GM18505 (cell line): Measurements from ENCODE around the gene CDK5.
"Not testable (repeated sequence)": the region's sequence is repeated elsewhere in the genome, so short reads cannot be mapped to it uniquely, and the experiment has no call there.

Source experiments
- ATAC-seq: cut with Tn5 transposase; IDR thresholded peaks from one replicate; pipeline ENCODE4 v1.9.1; 2021; ENCODE audit not compliant: unreplicated experiment
- POLR2A ChIP-seq: IDR thresholded peaks from 4 replicates; pipeline ENCODE4 v1.6.1; 2011; ENCODE audit warnings: borderline replicate concordance; ENCODE audit not compliant: insufficient read depth, insufficient read length; ENCODE audit errors: extremely low read depth

Gene CDK5

DNA sequence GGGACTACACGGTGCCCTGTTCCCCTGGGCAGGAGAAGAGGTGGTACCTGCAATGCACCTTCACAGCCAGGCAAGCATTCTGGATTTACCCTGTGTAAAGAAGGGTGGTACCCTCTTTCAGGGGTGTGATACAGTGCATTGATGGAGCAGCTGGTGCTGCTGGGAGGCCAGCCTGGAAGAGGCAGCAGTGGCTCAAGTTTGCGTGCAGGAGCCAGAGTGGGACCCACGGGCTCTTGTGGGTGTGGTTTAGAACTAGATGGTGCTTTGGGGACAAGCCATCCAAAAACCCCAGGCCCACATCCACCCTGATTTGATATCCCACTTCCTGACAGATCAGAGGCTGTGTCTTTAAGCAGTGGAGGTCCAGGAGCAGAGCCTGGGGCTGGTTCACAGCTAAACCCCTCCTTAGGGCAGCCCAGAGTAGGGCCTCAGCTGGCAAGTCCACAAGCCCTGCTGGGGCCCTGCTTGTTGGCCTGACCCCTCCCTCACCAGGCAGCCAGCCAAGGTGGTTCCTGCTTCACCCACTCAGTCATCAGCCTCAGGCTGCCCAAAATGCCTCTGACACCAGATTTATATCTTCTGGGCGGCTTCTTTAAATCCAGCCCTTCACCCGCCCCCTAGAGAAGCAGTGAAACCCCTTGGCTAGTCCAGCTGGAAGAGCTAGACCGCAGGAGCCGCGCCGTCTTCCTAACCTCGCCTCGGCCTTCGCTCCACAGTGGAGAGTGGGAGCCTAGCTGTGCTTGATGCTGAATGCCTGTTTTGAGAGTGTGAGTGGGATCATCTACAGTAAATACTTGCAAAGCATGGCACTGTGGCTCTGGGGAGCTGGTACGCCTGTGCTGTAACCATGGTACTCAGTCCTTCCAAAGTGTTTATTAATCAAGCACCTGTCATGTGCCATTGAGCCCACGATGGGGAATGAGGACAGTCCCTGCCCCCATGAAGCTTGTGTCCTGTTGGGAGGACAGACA is 10.8 kb downstream of the CDK5 start:
- no peak for TF ChIP-seq POLR2A
- no peak for ATAC-seq

DNA sequence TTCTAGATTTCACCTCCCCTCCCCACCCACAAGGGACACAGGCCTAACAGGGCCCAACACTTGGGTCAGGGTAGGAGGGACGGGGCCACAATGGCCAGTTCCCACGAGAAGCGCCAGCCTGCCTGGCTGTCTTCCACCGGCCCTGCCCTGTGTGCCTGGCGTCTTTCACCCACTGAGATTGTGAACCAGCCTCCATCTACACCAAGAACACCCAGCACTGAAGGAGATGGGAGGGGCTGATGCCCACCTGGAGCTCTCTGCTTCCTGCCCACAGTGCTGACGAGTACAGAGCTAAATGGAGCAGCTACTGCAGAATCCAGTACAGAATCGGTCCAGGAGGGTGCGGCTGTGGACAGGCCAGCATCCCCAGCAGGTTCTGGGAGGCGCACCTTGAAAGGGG is 11.7 kb downstream of the CDK5 start:
- TF ChIP-seq POLR2A: no peak
- ATAC-seq: no peak

DNA sequence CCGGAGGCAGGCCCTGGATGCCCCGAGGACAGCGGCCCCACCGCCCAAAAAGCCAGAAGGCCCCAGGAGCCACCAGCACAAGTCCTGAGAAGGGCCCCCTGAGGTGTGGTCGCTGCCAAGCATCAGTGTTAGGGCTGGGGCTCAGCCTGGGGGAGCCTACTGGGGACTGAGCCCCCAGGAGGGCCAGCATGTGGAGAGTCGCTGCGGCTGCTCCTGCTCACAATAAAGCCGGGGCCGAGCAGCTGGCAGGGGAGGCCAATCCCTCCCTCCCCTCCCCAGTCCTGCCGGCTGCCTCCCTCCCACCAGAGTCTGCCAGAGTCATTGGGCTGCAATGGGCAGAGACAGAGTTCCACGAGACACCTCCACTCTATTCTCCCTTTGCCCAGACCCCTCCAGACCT is 12.4 kb downstream of the CDK5 start:
- TF ChIP-seq POLR2A: no peak
- no peak for ATAC-seq

DNA sequence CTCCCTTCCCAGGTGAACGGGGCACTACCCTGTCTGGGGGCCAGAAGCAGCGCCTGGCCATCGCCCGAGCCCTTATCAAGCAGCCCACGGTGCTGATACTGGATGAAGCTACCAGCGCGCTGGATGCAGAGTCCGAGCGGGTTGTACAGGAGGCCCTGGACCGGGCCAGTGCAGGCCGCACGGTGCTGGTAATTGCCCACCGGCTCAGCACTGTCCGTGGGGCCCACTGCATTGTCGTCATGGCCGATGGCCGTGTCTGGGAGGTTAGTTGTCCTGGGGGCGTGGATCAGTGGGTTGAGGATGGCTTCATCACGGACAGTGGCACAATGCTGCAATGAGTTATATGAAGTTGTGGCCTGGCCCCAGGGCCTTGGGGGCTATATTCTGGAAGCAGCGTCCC is 13.7 kb downstream of the CDK5 start:
- TF ChIP-seq POLR2A: no peak
- ATAC-seq: no peak

DNA sequence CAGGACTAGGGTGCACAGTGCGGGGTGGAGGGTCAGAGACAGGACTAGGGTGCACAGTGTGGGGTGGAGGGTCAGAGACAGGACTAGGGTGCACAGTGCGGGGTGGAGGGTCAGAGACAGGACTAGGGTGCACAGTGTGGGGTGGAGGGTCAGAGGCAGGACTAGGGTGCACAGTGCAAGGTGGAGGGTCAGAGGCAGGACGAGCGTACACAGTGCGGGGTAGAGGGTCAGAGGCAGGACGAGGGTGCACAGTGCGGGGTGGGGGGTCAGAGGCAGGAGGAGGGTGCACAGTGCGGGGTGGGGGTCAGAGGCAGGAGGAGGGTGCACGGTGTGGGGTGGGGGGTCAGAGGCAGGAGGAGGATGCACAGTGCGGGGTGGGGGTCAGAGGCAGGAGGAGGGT is 14.2 kb downstream of the CDK5 start:
- ATAC-seq: not testable (repeated sequence)

DNA sequence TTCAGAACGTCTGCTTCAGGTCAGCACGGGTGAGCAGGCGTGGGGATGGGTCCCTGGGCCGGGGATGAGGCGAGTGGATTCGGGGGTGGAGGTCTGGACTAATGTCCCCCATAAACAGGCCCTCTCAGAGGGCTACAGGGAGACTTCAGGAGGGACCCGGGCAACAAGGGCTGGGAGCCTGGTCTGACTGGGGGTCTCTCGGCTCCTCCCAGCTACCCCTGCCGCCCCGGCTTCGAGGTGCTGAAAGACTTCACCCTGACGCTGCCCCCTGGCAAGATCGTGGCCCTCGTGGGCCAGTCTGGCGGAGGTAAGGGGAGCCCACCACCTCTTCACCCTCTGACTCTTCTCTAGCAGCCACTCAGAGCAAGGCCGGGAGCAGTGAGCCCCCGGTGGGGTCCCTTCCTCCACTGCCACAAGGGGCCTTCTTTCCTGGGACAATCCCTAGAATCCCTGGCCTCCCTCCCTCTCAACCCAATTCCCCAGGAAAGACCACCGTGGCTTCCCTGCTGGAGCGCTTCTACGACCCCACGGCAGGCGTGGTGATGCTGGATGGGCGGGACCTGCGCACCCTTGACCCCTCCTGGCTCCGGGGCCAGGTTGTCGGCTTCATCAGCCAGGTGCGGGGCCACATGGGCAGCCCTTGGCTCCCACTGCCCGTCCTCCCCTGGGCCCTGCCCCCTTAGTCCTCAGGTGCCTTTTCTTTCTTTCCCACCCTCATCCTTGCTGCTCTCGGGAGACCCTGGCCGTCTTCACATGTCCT is 16.9 kb downstream of the CDK5 start:
- ATAC-seq: no peak
- no peak for TF ChIP-seq POLR2A

DNA sequence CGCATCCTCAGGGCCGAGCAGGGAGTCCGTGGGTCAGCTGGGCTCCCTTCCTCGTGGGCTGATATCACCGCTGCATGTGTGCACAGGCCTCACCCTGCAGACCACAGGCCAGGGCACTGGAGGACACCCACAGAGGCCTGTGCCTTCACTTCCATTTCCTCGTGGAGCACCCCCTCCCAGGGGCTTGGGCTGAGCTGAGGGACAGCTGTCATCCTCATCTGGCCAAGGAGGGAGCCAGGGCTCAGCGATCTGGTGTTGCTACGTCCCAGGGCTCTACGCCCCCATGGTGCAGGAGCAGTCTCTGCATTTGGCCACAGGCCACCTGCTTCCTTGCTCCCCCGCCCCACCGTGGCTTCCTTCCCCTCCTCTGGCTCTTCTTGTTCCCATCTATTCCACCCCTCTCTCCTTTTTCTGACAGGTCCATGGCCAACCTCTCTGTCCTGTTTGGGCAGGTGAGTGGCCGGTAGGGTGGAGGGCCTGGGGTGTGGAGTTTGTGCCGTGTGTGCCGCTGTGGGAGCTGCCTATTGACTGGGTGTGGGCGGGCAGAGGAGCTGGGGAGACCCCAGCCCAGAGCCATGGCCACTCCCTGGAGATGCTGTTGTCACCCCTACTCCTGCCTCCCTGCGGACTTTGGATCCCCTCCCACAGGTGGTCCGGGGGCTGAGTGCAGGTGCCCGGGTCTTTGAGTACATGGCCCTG is 17.7 kb downstream of the CDK5 start:
- no peak for ATAC-seq
- TF ChIP-seq POLR2A: no peak

DNA sequence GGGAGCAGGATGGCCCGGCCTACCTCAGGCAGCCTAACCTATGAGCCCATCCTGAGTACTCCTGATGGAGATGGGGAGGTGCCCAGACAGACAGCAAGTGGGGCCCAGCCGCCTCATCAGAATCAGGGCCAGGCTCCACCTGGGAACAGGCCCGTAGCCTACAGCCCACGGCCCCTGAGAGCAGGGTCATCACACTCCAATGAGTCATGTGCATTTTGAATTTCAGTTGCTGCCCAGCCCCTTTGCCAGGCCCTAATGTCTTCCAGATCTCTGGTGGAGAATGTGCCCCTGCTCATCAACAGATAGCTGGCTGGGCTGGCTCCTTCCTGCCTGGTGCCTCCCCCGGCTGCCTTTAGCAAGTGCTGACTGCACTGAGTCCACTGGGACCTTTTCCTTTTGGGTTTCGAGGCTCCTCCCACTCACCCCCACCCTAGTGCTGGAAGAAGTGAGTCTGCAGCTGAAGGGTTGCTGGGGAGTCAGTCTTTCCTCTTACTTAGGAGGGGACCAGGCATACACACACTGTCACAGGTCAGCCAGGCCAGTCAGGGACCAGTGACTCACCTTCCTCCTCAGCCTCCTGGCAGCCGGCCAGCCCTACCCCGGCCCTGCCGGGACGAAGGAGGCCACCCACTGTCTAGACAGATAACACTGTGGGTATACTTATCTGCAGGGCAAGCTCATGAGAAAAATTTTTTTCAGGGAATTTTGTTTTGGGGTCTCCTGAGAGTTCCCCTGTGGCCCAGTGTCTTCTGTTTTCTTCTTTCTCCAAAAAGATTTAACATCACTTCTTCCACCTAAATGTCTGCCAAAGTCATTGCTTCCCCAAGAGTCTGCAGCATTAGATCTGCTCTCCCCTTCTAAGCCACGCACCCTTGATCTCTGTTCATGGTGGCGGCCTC is 18.5 kb downstream of the CDK5 start:
- no peak for TF ChIP-seq POLR2A
- no peak for ATAC-seq

DNA sequence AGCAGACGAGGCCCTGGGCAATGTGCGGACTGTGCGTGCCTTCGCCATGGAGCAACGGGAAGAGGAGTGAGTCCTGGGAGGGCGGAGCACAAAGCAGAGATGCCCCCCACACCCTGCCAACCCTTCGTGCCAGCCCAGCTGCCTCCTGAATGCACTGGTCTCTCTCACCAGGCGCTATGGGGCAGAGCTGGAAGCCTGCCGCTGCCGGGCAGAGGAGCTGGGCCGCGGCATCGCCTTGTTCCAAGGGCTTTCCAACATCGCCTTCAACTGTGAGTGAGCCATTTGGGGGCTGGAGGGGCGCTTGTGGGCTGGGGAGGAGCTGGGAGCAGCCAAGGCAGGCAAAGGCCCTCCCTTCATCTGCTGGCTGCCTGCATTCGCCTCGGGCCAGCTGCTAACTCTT is 21.8 kb downstream of the CDK5 start:
- no peak for TF ChIP-seq POLR2A
- ATAC-seq: no peak

DNA sequence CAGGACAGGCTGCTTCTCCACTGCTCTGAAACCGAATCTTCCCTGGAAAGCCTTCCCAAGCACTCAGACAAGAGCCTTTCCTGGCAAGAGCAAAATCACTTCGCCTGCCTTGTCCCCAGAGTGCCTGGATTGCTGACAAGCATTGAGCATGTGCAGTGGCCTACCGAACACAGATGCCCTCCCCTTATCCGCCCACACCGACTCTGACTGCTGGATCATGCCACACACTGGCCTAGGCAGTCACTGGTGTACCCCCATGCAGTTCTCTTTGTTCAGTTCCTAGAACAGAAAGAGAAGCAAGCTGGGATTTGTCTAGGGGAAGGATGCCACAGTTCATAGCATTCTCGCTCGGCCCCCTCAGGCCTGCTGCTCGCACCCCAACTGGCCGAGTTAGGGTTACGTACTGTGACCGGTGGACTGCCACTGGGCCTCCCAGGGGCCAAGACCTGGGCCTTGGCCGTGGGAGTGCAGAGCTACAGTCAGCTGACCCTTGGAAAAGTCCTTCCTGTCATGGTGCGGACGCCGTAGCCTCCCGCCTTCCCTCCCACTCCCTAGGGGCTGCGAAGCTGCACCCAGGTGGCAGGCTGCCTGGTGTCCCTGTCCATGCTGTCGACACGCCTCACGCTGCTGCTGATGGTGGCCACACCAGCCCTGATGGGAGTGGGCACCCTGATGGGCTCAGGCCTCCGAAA is 22.5 kb downstream of the CDK5 start:
- no peak for TF ChIP-seq POLR2A
- no peak for ATAC-seq

DNA sequence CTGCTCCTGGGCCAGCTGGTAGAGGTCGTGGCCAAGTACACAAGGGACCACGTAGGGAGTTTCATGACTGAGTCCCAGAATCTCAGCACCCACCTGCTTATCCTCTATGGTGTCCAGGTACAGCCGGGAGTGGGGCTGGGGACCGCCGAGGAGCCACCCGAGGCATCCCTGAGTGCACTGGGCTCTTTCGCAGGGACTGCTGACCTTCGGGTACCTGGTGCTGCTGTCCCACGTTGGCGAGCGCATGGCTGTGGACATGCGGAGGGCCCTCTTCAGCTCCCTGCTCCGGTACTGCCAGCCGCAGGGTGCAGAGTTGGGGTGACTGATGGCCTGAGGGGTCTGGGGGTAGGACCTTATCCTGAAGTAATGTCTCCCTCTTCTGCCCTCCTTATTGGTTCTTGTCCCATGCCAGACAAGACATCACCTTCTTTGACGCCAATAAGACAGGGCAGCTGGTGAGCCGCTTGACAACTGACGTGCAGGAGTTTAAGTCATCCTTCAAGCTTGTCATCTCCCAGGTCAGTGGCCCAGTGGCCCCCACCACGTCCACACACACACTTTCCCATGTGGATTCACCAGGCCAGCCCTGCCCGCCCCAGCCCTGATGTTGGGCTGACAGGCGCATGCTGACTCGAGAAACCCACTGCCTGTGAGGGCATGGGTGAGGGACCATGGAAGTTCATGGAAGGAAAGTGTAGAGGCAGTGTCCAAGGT is 23.2 kb downstream of the CDK5 start:
- ATAC-seq: no peak
- no peak for TF ChIP-seq POLR2A

DNA sequence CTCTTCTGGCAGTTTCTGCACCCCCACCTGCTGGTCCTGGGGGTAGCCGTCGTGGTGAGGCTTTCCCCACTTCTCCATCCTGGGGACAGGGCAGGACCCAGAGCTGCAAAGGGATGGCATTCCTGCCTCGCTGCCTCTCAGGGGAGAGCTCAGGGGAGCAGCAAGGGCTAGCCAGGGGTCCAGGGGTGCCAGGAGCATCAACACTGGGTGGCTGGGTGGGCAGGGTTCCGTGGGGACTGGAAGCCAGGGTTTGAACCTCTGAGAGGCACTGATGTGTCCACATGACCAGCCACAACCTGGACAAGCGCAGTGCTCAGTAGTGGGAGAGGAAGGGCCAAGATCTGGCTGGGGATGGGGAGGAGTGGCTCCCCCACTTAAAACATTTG is 23.8 kb downstream of the CDK5 start:
- no peak for ATAC-seq
- no peak for TF ChIP-seq POLR2A
